ENCODE data around the gene C19orf73.
A peak's percentile ranks its signal among the peaks of the same experiment; 100 is the strongest.

C19orf73 gene

DNA sequence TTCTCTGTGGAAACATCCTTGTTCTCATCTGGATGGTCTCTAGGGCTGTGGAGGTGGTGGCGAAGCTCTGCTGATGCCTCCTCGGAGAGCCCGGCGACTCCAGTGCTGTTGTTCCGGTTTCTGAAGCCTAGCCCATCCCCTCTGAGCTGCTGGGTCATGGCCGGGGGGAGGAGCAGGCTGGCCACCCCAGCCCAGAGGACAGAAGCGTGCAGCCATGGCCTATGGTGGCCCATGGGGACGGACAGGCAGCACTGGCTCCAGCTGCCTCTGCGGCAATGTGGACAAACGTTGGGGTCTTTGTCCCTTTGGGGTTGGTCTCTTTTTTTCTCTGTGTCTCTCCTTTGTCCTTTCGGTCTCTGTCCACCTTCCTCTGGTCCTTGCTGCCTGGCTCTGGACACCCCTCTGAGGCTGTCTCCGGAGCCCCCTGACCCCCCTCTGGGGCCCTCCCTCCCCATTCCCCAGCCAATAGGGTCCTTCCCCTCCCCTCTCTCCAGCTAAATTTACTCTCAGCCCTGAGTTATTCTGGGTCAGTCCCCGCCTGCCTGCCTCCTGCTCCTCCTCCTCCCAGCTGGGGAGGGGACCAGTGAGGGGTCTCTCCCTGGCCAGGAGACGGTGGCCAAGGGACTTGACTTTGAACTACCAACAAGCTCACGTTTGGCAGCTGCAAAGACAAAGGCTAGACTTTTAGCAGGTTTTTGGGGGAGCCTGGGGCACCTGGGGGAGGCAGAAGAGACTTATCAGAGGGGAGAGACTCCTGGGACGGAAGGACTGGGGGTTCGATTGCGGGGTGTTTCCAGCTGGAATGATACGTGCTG, 36.3 kb upstream of the C19orf73 start, which contains the start of gene HRC:
HRC (minus strand) TSS at position 392 of the 815 bp plus-strand sequence; CDS start at position 233, 159 bp downstream.
- no peak within 1 kb of the TSS for H3K4me3 ChIP-seq (ENCODE audit: low read length)
- H3K36me3 ChIP-seq (ENCODE audit: control insufficient read depth, insufficient read depth, low read length) = no peaks in the 10 kb centered on the region
- H3K27ac ChIP-seq (ENCODE audit: low read length) = no peak within 1 kb of the TSS
- DNase-seq (ENCODE audit: low read depth, low spot score) = no peak
- H3K27me3 ChIP-seq (ENCODE audit: control insufficient read depth, insufficient read depth, low read length) = no peaks in the 10 kb centered on the region
- H3K9me3 ChIP-seq (ENCODE audit: control insufficient read depth, insufficient read depth, low read length) = no peaks in the 10 kb centered on the region
- H3K4me1 ChIP-seq (ENCODE audit: control insufficient read depth, insufficient read depth, low read length) = peaks cover 11% of the 10 kb centered on the region
- no CpG with 5 or more reads among the region's 19 CpGs for WGBS (ENCODE audit: insufficient coverage, insufficient read length)

- no CpG with 5 or more reads among the region's 6 CpGs for WGBS (ENCODE audit: insufficient coverage, insufficient read length)
- Histone ChIP-seq H3K4me1 (ENCODE audit: control insufficient read depth, insufficient read depth, low read length) (peaks cover 11% of the 10 kb centered on the region), H3K27ac (ENCODE audit: low read length) (no peak overlapping the region), H3K36me3 (ENCODE audit: control insufficient read depth, insufficient read depth, low read length) (no peaks in the 10 kb centered on the region), H3K4me3 (ENCODE audit: low read length) (no peak overlapping the region), H3K27me3 (ENCODE audit: control insufficient read depth, insufficient read depth, low read length) (no peaks in the 10 kb centered on the region), H3K9me3 (ENCODE audit: control insufficient read depth, insufficient read depth, low read length) (no peaks in the 10 kb centered on the region)
- no peak for DNase-seq (ENCODE audit: low read depth, low spot score)
Observed at GRCh38 chr19:49154279-49154678, 35.3 kb upstream of the C19orf73 start.

DNA sequence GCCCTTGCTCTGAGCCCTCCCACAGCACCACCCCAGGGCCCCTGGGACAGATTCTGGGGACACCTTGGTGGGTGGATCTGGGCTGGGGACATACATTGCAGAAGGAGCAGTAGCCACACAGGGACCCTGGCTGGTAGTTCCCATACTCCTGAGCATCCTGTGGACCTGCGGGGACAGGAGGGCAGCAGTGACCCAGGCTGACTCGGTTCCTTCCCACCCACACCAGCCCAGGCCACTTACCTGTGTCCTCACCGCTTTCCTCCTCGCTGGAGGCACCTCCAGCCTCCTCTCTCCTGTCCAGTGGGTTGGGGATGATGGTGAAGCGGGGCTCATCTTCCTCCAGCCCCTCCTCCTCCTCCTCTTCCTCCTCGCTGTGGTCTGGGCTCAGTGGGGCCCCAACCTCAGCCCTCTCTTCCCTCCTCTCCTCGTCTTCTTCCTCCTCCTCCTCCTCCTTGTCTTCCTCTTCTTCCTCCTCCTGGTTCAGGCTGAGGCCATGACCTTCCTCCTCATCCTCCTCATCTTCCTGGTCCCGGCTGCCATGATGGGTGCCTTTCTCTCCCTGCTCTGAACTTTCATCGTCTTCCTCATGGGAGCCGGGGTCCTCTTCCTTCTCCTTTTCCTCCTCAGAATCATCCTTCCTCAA, 34.3 kb upstream of the C19orf73 start:
- WGBS (ENCODE audit: insufficient coverage, insufficient read length) = no CpG with 5 or more reads among the region's 10 CpGs
- peaks cover 11% of the 10 kb centered on the region for H3K4me1 ChIP-seq (ENCODE audit: control insufficient read depth, insufficient read depth, low read length)
- H3K27ac ChIP-seq (ENCODE audit: low read length) = no peak overlapping the region
- H3K4me3 ChIP-seq (ENCODE audit: low read length) = no peak overlapping the region
- no peaks in the 10 kb centered on the region for H3K36me3 ChIP-seq (ENCODE audit: control insufficient read depth, insufficient read depth, low read length)
- no peak for DNase-seq (ENCODE audit: low read depth, low spot score)
- H3K27me3 ChIP-seq (ENCODE audit: control insufficient read depth, insufficient read depth, low read length) = no peaks in the 10 kb centered on the region
- no peaks in the 10 kb centered on the region for H3K9me3 ChIP-seq (ENCODE audit: control insufficient read depth, insufficient read depth, low read length)

DNA sequence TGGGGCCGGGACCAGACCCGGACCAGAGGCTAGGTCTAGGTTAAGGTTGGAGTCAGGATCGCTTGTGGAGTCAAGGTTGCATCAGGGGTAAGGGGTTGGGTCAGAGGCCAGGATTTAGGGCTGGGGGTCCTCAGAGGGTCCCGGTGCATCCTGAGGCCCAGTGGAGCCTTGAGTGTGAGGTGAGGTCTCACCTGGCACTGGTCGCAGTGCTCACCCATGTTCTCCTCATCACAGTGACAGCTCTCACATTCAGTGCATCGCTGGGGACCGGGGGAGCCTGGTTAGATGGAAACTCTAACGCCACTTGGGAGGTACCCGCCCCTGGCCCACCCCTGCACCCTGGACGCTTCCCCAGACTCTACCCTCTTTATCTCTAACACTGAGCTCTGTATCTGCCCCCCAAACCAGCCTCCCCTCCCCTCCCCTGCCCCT, 33.2 kb upstream of the C19orf73 start:
- H3K4me3 ChIP-seq (ENCODE audit: low read length) = no peak overlapping the region

DNA sequence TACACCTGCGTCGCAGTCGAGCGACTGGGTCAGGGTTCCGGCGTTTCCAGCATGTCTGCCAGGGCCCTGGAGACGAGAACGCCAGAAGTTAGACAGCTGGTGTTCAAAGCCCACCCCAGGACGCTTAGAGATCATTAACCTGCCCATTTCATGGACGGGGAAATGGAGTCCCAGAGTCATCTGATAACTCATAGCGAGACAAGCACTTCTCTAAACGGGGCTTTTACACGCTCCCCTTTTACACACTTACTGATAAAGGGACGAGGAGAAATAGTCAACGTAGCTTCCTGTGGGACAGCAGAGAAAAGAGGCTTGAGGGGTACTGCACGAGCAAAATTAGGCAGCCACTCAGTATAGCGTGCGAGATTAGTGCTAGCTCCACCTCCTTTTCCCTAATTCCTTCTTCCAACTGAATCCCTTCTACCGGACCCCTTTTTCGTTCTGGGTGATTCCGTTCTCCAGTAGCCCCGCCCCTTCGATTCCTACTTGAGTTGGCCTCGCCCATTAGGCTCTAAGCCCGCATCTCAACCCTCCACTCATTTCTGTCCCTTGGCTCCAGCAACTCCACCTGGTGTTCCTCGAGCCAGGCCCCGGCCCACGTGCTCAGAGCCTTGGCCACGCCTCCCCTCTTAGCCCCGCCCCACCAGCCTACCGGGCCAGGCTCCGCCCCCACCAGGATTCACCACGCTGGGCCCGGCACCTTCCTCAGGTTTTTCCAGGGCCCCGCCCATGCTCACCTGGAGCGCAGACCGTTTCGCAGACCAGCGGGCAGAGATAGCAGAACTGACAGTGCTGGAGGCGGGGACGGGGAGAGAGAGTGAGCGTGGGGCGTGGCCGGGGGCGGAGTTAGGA, 32.5 kb upstream of the C19orf73 start:
- no peak for DNase-seq (ENCODE audit: low read depth, low spot score)

More for the DNA sequence above, 33.2 kb upstream of the C19orf73 start:
- Histone ChIP-seq H3K36me3 (ENCODE audit: control insufficient read depth, insufficient read depth, low read length) (no peaks in the 10 kb centered on the region), H3K27ac (ENCODE audit: low read length) (no peak overlapping the region), H3K4me1 (ENCODE audit: control insufficient read depth, insufficient read depth, low read length) (peaks cover 10% of the 10 kb centered on the region), H3K9me3 (ENCODE audit: control insufficient read depth, insufficient read depth, low read length) (no peaks in the 10 kb centered on the region), H3K27me3 (ENCODE audit: control insufficient read depth, insufficient read depth, low read length) (no peaks in the 10 kb centered on the region)
- DNase-seq (ENCODE audit: low read depth, low spot score) = no peak
- no CpG with 5 or more reads among the region's 10 CpGs for WGBS (ENCODE audit: insufficient coverage, insufficient read length)

DNA sequence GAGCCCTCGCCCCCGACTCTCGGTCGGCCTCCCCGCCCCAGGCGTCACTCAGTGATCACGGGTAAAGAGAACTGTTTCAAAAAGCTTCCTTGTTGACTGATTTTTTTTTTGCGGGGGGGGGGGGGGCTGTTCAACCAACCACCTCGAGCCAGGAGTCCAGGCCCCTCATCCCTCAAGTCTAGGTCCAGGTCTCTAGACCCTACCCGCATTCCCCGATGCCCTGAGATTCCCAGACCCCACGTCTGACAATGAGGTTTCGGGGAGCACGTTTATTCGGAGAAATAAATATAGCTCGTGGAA, 32.0 kb upstream of the C19orf73 start:
- no peak for DNase-seq (ENCODE audit: low read depth, low spot score)
- peak overlapping the region; percentile 67; the same call in 1 of the 2 replicates for H3K4me3 ChIP-seq (ENCODE audit: low read length)
- peaks cover 8% of the 10 kb centered on the region for H3K4me1 ChIP-seq (ENCODE audit: control insufficient read depth, insufficient read depth, low read length)
- no CpG with 5 or more reads among the region's 16 CpGs for WGBS (ENCODE audit: insufficient coverage, insufficient read length)
- no peaks in the 10 kb centered on the region for H3K9me3 ChIP-seq (ENCODE audit: control insufficient read depth, insufficient read depth, low read length)
- no peaks in the 10 kb centered on the region for H3K27me3 ChIP-seq (ENCODE audit: control insufficient read depth, insufficient read depth, low read length)
- H3K36me3 ChIP-seq (ENCODE audit: control insufficient read depth, insufficient read depth, low read length) = no peaks in the 10 kb centered on the region
- no peak overlapping the region for H3K27ac ChIP-seq (ENCODE audit: low read length)

More for the DNA sequence above, 32.5 kb upstream of the C19orf73 start:
- Histone ChIP-seq H3K9me3 (ENCODE audit: control insufficient read depth, insufficient read depth, low read length) (no peaks in the 10 kb centered on the region), H3K27ac (ENCODE audit: low read length) (no peak overlapping the region), H3K27me3 (ENCODE audit: control insufficient read depth, insufficient read depth, low read length) (no peaks in the 10 kb centered on the region), H3K4me3 (ENCODE audit: low read length) (peak overlapping the region; percentile 67; the same call in 1 of the 2 replicates), H3K4me1 (ENCODE audit: control insufficient read depth, insufficient read depth, low read length) (peaks cover 10% of the 10 kb centered on the region), H3K36me3 (ENCODE audit: control insufficient read depth, insufficient read depth, low read length) (no peaks in the 10 kb centered on the region)
- WGBS (ENCODE audit: insufficient coverage, insufficient read length) = no CpG with 5 or more reads among the region's 45 CpGs

- no peaks in the 10 kb centered on the region for H3K9me3 ChIP-seq (ENCODE audit: control insufficient read depth, insufficient read depth, low read length)
- H3K36me3 ChIP-seq (ENCODE audit: control insufficient read depth, insufficient read depth, low read length) = no peaks in the 10 kb centered on the region
- H3K27me3 ChIP-seq (ENCODE audit: control insufficient read depth, insufficient read depth, low read length) = no peaks in the 10 kb centered on the region
- no peak overlapping the region for H3K27ac ChIP-seq (ENCODE audit: low read length)
- H3K4me3 ChIP-seq (ENCODE audit: low read length) = peak overlapping the region; percentile 67
- DNase-seq (ENCODE audit: low read depth, low spot score) = no peak
- peaks cover 5% of the 10 kb centered on the region for H3K4me1 ChIP-seq (ENCODE audit: control insufficient read depth, insufficient read depth, low read length)
- no CpG with 5 or more reads among the region's 75 CpGs for WGBS (ENCODE audit: insufficient coverage, insufficient read length)
Observed at GRCh38 chr19:49150106-49150943, 31.4 kb upstream of the C19orf73 start.

DNA sequence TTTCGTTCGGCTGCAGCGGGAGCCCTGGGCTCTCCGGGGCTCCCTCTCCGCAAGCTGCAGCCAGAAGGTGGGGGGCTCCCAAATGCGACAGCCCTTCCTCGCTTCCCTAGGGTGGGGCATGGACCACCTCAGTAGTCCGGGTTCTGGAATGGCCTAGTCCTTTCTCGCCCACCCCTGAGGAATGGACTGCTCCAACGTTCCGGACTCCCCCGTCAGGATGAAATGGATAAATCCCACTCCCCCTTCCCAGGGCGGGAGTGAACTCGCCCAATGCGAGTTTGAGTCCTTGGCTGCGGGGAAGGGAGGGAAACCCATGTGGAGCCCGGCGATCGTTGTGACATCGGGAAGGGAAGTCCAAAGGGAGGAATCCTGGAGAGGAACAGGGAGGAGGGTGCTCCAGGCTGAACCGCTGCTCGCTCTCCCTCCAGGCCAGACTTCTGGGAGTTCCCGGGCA, 30.7 kb upstream of the C19orf73 start:
- peak overlapping the region; percentile 67 for H3K4me3 ChIP-seq (ENCODE audit: low read length)
- no peak for DNase-seq (ENCODE audit: low read depth, low spot score)
- no peaks in the 10 kb centered on the region for H3K36me3 ChIP-seq (ENCODE audit: control insufficient read depth, insufficient read depth, low read length)
- H3K4me1 ChIP-seq (ENCODE audit: control insufficient read depth, insufficient read depth, low read length) = peaks cover 3% of the 10 kb centered on the region
- H3K27ac ChIP-seq (ENCODE audit: low read length) = no peak overlapping the region
- H3K27me3 ChIP-seq (ENCODE audit: control insufficient read depth, insufficient read depth, low read length) = no peaks in the 10 kb centered on the region
- WGBS (ENCODE audit: insufficient coverage, insufficient read length) = no CpG with 5 or more reads among the region's 23 CpGs
- H3K9me3 ChIP-seq (ENCODE audit: control insufficient read depth, insufficient read depth, low read length) = no peaks in the 10 kb centered on the region

DNA sequence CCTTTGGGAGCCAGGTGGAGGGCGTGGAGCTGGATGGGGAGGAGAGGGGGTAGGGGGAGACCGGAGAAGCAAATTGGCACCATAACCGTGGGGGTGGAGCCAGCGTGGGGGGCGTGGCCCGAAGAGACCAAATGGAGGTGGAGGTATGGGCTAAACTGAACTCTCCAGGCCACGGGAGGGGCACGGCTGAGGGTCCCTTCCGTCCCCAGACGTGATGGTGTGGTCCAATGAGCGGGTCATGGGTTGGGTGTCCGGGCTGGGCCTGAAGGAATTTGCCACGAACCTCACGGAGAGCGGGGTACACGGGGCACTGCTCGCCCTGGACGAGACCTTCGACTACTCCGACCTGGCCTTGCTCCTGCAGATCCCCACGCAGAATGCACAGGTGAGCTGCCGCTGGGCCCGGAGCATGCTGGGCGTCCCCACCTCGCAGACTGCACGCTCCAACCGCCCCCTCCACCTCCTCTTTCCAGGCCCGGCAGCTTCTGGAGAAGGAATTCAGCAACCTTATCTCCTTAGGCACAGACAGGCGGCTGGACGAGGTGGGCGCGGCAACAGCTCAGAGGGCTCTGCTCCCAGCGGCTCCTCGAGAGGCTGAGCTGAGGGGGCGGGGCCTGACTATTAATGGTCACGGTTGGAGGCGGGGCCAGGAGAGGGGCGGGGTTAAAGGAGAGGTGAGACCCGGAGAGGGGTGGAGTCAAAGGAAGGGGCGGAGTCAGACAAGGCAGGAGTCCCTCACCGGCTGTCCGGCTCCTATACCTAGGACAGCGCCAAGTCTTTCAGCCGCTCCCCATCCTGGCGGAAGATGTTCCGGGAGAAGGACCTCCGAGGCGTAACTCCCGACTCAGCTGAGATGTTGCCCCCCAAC, 30.1 kb upstream of the C19orf73 start:
- no peaks in the 10 kb centered on the region for H3K27me3 ChIP-seq (ENCODE audit: control insufficient read depth, insufficient read depth, low read length)
- DNase-seq (ENCODE audit: low read depth, low spot score) = no peak
- no peaks in the 10 kb centered on the region for H3K36me3 ChIP-seq (ENCODE audit: control insufficient read depth, insufficient read depth, low read length)
- no peaks in the 10 kb centered on the region for H3K9me3 ChIP-seq (ENCODE audit: control insufficient read depth, insufficient read depth, low read length)
- H3K4me3 ChIP-seq (ENCODE audit: low read length) = peak overlapping the region; percentile 67; the same call in 1 of the 2 replicates
- WGBS (ENCODE audit: insufficient coverage, insufficient read length) = no CpG with 5 or more reads among the region's 49 CpGs
- peaks cover 3% of the 10 kb centered on the region for H3K4me1 ChIP-seq (ENCODE audit: control insufficient read depth, insufficient read depth, low read length)
- H3K27ac ChIP-seq (ENCODE audit: low read length) = no peak overlapping the region
